Measurements from ENCODE around the gene CCDC73.

The CCDC73 gene

DNA sequence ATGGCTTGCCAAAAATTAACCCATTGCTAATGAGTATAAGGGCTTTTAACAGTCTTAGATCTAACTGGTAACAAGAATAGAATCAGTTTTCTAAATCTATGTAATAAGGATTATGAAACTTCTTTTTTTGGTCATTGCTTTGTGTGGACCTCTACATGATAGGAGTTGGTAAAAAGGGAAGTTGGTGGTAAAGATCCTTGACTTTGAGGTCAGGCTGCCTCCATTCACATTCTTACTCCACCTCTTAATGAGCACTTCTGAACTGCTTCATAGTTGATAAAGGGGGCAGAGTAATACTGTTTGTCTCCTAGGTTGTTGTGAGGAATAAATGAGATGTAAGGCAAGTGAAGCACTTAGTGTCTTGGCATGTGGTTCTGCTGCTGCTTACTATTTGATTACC lies 200.2 kb downstream of the CCDC73 start:
- H3K9me3 ChIP-seq (replicated peaks in 1 of 11): peaks cover 0 to 8% (median 0%) of the 10 kb centered on the region in 11 experiments; a peak in 1 of 22 replicates
- H3K9ac ChIP-seq: no peak overlapping the region
- TF ChIP-seq Cebpa-rat (IDR thresholded peaks at IDR 0.05): no peak
- peaks cover 93 to 100% (median 99%) of the 10 kb centered on the region in 11 experiments for H3K36me3 ChIP-seq
- peak overlapping the region in 8 of 11 experiments; percentile 4 to 79 (median 64); a peak in 14 of 22 replicates for H3K4me2 ChIP-seq
- no peak overlapping the region for H3K4me3 ChIP-seq
- peak overlapping the region in 5 of 11 experiments; percentile 35 to 71 (median 52); a peak in 11 of 22 replicates for H3K27ac ChIP-seq
- peaks cover 27 to 98% (median 75%) of the 10 kb centered on the region in 11 experiments; a peak in 20 of 22 replicates for H4K20me1 ChIP-seq
- no peaks in the 10 kb centered on the region for H3K27me3 ChIP-seq
- peaks cover 15 to 62% (median 42%) of the 10 kb centered on the region in 10 experiments for H3K4me1 ChIP-seq

DNA sequence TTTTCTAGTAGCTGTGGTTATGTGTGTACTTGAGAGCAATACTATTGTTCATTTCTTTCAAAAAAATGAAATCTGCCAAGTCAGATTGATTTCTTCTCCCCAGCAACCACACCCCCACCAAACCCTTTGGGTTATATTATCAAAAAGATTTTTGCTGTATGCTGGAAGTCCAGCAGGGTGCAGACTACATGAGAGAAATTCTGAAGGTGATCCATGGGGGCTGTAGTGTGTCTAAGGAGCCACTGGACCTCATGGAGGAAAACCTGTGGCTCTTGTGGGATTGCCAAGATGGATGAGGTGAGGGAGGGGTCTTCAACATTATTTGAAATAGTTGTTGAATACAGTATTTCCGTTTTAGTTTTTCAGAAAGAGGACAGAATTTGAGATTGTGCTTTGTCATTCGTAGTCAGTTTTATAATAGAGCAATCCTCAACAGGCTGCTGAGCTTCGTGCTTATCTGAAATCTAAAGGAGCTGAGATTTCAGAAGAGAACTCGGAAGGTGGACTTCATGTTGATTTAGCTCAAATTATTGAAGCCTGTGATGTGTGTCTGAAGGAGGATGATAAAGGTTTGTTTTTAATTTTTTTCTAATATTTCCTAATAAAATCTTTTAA lies 207.8 kb downstream of the CCDC73 start:
- H3K9ac ChIP-seq: peak overlapping the region in 1 of 11 experiments; percentile 46; a peak in 2 of 22 replicates
- peaks cover 0 to 10% (median 5%) of the 10 kb centered on the region in 11 experiments; a peak in 7 of 22 replicates for H3K9me3 ChIP-seq (replicated peaks in 1 of 11)
- H3K27me3 ChIP-seq: no peaks in the 10 kb centered on the region
- H3K27ac ChIP-seq: no peak overlapping the region
- no peak for TF ChIP-seq Cebpa-rat (IDR thresholded peaks at IDR 0.05)
- H3K4me2 ChIP-seq: peak overlapping the region; percentile 87 to 98 (median 95); a peak in 19 of 22 replicates
- peaks cover 55 to 74% (median 69%) of the 10 kb centered on the region in 11 experiments; a peak in 21 of 22 replicates for H4K20me1 ChIP-seq
- peaks cover 46 to 64% (median 61%) of the 10 kb centered on the region in 11 experiments for H3K36me3 ChIP-seq
- no peak overlapping the region for H3K4me3 ChIP-seq
- peaks cover 18 to 58% (median 46%) of the 10 kb centered on the region in 10 experiments for H3K4me1 ChIP-seq

- H3K9me3 ChIP-seq (replicated peaks in 1 of 11): peaks cover 0 to 10% (median 5%) of the 10 kb centered on the region in 11 experiments; a peak in 7 of 22 replicates
- H3K4me1 ChIP-seq: peaks cover 16 to 42% (median 34%) of the 10 kb centered on the region in 10 experiments
- peaks cover 29 to 47% (median 43%) of the 10 kb centered on the region in 11 experiments for H3K36me3 ChIP-seq
- peak overlapping the region; percentile 81 to 100 (median 92) for H3K4me3 ChIP-seq
- peak overlapping the region; percentile 91 to 98 (median 95) for H3K9ac ChIP-seq
- H3K4me2 ChIP-seq: peak overlapping the region; percentile 87 to 98 (median 95)
- H4K20me1 ChIP-seq: peaks cover 45 to 57% (median 53%) of the 10 kb centered on the region in 11 experiments; a peak in 21 of 22 replicates
- H3K27me3 ChIP-seq: no peaks in the 10 kb centered on the region
- TF ChIP-seq Cebpa-rat (IDR thresholded peaks at IDR 0.05): no peak
- peak overlapping the region in 10 of 11 experiments; percentile 88 to 98 (median 96); a peak in 19 of 22 replicates for H3K27ac ChIP-seq
Measured at GRCh38 chr11:32584921-32585320, 209.5 kb downstream of the CCDC73 start.

GRCh38 chr11:32583459-32584271 lies 210.8 kb downstream of the CCDC73 start, which contains the start of gene EIF3M:
TSS of gene EIF3M (plus strand) at chr11:32583831. CDS start at chr11:32583888, 57 bp downstream.
- peaks cover 0 to 10% (median 5%) of the 10 kb centered on the region in 11 experiments; a peak in 7 of 22 replicates for H3K9me3 ChIP-seq (replicated peaks in 1 of 11)
- peak within 1 kb of the TSS; percentile 87 to 98 (median 95) for H3K4me2 ChIP-seq
- peaks cover 16 to 38% (median 33%) of the 10 kb centered on the region in 10 experiments for H3K4me1 ChIP-seq
- H3K4me3 ChIP-seq: peak within 1 kb of the TSS; percentile 81 to 100 (median 92)
- no peaks in the 10 kb centered on the region for H3K27me3 ChIP-seq
- TF ChIP-seq Cebpa-rat (IDR thresholded peaks at IDR 0.05): no peak
- H4K20me1 ChIP-seq: peaks cover 36 to 44% (median 41%) of the 10 kb centered on the region in 11 experiments; a peak in 21 of 22 replicates
- H3K36me3 ChIP-seq: peaks cover 16 to 34% (median 31%) of the 10 kb centered on the region in 11 experiments
- H3K9ac ChIP-seq: peak within 1 kb of the TSS; percentile 91 to 98 (median 95)
- H3K27ac ChIP-seq: peak within 1 kb of the TSS; percentile 85 to 98 (median 96)

DNA sequence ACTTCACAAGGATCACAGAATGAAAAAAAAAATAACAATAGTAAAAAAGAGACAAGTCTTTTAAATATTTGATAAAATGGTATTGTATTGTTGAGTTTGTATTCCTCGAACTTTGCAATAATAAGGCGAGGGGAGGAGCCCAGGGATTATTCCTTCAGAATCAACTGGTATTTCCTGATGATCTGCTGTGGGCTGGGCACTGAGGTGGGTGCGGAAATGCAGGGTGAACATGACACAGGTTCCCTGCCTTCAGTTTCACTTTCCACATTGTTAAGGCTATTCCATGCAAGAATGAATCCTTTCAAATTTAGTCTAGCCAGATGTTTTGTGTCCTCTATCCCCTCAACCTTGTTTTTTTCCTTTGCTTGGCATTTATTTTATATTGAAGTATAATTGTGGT lies 212.9 kb downstream of the CCDC73 start:
- no peak overlapping the region for H3K4me3 ChIP-seq
- H4K20me1 ChIP-seq: peaks cover 17 to 23% (median 20%) of the 10 kb centered on the region in 11 experiments; a peak in 21 of 22 replicates
- H3K36me3 ChIP-seq: peaks cover 0 to 13% (median 10%) of the 10 kb centered on the region in 11 experiments; a peak in 17 of 22 replicates
- H3K4me2 ChIP-seq: no peak overlapping the region
- peaks cover 0 to 10% (median 5%) of the 10 kb centered on the region in 11 experiments; a peak in 7 of 22 replicates for H3K9me3 ChIP-seq (replicated peaks in 1 of 11)
- no peaks in the 10 kb centered on the region for H3K27me3 ChIP-seq
- peaks cover 15 to 23% (median 19%) of the 10 kb centered on the region in 10 experiments for H3K4me1 ChIP-seq
- no peak for TF ChIP-seq Cebpa-rat (IDR thresholded peaks at IDR 0.05)
- H3K9ac ChIP-seq: no peak overlapping the region
- H3K27ac ChIP-seq: no peak overlapping the region

GRCh38 chr11:32580967-32581366 lies 213.5 kb downstream of the CCDC73 start:
- H3K9me3 ChIP-seq (replicated peaks in 1 of 11): peaks cover 0 to 10% (median 5%) of the 10 kb centered on the region in 11 experiments; a peak in 7 of 22 replicates
- peaks cover 0 to 8% (median 5%) of the 10 kb centered on the region in 11 experiments; a peak in 16 of 22 replicates for H3K36me3 ChIP-seq
- H3K27me3 ChIP-seq: no peaks in the 10 kb centered on the region
- H4K20me1 ChIP-seq: peaks cover 11 to 17% (median 14%) of the 10 kb centered on the region in 11 experiments; a peak in 21 of 22 replicates
- no peak overlapping the region for H3K27ac ChIP-seq
- H3K9ac ChIP-seq: no peak overlapping the region
- TF ChIP-seq Cebpa-rat (IDR thresholded peaks at IDR 0.05): no peak
- H3K4me1 ChIP-seq: peaks cover 9 to 18% (median 13%) of the 10 kb centered on the region in 10 experiments
- no peak overlapping the region for H3K4me2 ChIP-seq
- no peak overlapping the region for H3K4me3 ChIP-seq

DNA sequence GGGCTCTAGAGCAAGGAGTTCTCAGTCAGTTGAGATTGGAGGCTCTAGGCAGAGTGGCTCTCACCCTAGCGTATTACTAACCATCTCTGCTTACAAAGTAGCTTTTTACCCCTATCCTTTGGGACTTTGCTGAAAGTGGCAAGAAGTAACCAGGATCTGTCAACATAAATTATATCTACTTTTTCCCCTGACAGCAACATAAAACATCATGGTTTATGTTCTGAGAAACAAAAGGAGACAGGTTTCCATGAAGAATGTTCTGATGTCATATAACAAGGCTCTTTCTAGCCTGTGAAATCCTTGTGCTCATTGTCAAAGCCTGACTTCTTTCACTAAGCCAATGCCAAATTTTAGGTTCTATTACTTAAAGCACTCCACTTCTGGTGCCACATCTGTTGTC lies 218.0 kb downstream of the CCDC73 start:
- Histone ChIP-seq H3K9me3 (replicated peaks in 1 of 11) (no peaks in the 10 kb centered on the region), H3K27ac (no peak overlapping the region), H3K9ac (no peak overlapping the region), H3K4me1 (no peaks in the 10 kb centered on the region), H3K27me3 (no peaks in the 10 kb centered on the region), H4K20me1 (no peaks in the 10 kb centered on the region), H3K4me3 (no peak overlapping the region), H3K36me3 (no peaks in the 10 kb centered on the region), H3K4me2 (no peak overlapping the region)
- no peak for TF ChIP-seq Cebpa-rat (IDR thresholded peaks at IDR 0.05)

GRCh38 chr11:32575070-32575469 lies 219.4 kb downstream of the CCDC73 start:
- no peak for TF ChIP-seq Cebpa-rat (IDR thresholded peaks at IDR 0.05)
- Histone ChIP-seq H3K9ac (no peak overlapping the region), H3K36me3 (no peaks in the 10 kb centered on the region), H4K20me1 (no peaks in the 10 kb centered on the region), H3K27me3 (no peaks in the 10 kb centered on the region), H3K4me3 (no peak overlapping the region), H3K27ac (no peak overlapping the region), H3K9me3 (replicated peaks in 1 of 11) (no peaks in the 10 kb centered on the region), H3K4me1 (no peaks in the 10 kb centered on the region), H3K4me2 (no peak overlapping the region)
